RWPE2 (cell line): Measurements from ENCODE around the gene CDKN2B-AS1.

ENCODE experiments used
- ATAC-seq: fragments of 200-7000 bp; cut with Tn5 transposase; 3 replicates; pipeline ENCODE4 v1.9.1; 2021; ENCODE audit warnings: low read depth
- DNase-seq: peaks from one replicate; pipeline ENCODE4 v3.0.0-alpha.2; 2020; ENCODE audit warnings: low spot score
- H3K27ac ChIP-seq: fragments of 450-650 bp; 2 replicates; pipeline ENCODE4 v1.5.1; 2017; ENCODE audit warnings: mild to moderate bottlenecking; ENCODE audit not compliant: poor library complexity, severe bottlenecking
- H3K27me3 ChIP-seq: fragments of 250-450 bp; sonication (Bioruptor Pico); 2 replicates; pipeline ENCODE4 v1.5.1; 2021; ENCODE audit warnings: mild to moderate bottlenecking, moderate library complexity; ENCODE audit not compliant: insufficient read depth, poor library complexity, severe bottlenecking
- H3K36me3 ChIP-seq: fragments of 250-450 bp; sonication (Bioruptor Pico); 2 replicates; pipeline ENCODE4 v1.5.1; 2020; ENCODE audit warnings: low read depth, mild to moderate bottlenecking, moderate library complexity
- H3K4me1 ChIP-seq: fragments of 250-450 bp; sonication (Bioruptor Pico); 2 replicates; pipeline ENCODE4 v1.5.1; 2021; ENCODE audit warnings: mild to moderate bottlenecking, moderate library complexity; ENCODE audit not compliant: insufficient read depth, poor library complexity, severe bottlenecking
- H3K4me3 ChIP-seq: fragments of 250-450 bp; sonication (Bioruptor Pico); 2 replicates; pipeline ENCODE4 v1.5.1; 2021; ENCODE audit warnings: mild to moderate bottlenecking, moderate library complexity; ENCODE audit not compliant: severe bottlenecking
- H3K9me3 ChIP-seq: fragments of 250-450 bp; sonication (Bioruptor Pico); 2 replicates; pipeline ENCODE4 v1.5.1; 2021; ENCODE audit warnings: mild to moderate bottlenecking, moderate library complexity; ENCODE audit not compliant: severe bottlenecking
- CTCF ChIP-seq: fragments of 450-650 bp; IDR thresholded peaks from one replicate; pipeline ENCODE4 v1.5.1; 2017; ENCODE audit warnings: mild to moderate bottlenecking, moderate library complexity; ENCODE audit not compliant: poor library complexity, severe bottlenecking

The CDKN2B-AS1 gene

GRCh38 chr9:21996858-21997257, 2.3 kb downstream of the CDKN2B-AS1 start:
- peaks cover 28% of the 10 kb centered on the region for H3K4me1 ChIP-seq
- H3K36me3 ChIP-seq: peaks cover 28% of the 10 kb centered on the region
- TF ChIP-seq CTCF: no peak
- no peaks in the 10 kb centered on the region for H3K9me3 ChIP-seq
- no peak for DNase-seq
- H3K27me3 ChIP-seq: no peaks in the 10 kb centered on the region
- no peak overlapping the region for H3K27ac ChIP-seq
- ATAC-seq: no peak
- no peak overlapping the region for H3K4me3 ChIP-seq

GRCh38 chr9:21997480-21997879, 2.9 kb downstream of the CDKN2B-AS1 start:
- TF ChIP-seq CTCF: no peak
- ATAC-seq: no peak
- no peaks in the 10 kb centered on the region for H3K27me3 ChIP-seq

GRCh38 chr9:21998026-21998425, 3.4 kb downstream of the CDKN2B-AS1 start:
- H3K9me3 ChIP-seq: no peaks in the 10 kb centered on the region
- H3K27ac ChIP-seq: no peak overlapping the region
- ATAC-seq (no peak), DNase-seq (no peak)
- H3K36me3 ChIP-seq: peaks cover 18% of the 10 kb centered on the region
- no peaks in the 10 kb centered on the region for H3K27me3 ChIP-seq
- peaks cover 31% of the 10 kb centered on the region for H3K4me1 ChIP-seq
- TF ChIP-seq CTCF: no peak
- H3K4me3 ChIP-seq: no peak overlapping the region

More at GRCh38 chr9:21997480-21997879, 2.9 kb downstream of the CDKN2B-AS1 start:
- H3K4me3 ChIP-seq: no peak overlapping the region
- peaks cover 22% of the 10 kb centered on the region for H3K36me3 ChIP-seq
- no peaks in the 10 kb centered on the region for H3K9me3 ChIP-seq
- H3K4me1 ChIP-seq: peaks cover 31% of the 10 kb centered on the region
- no peak overlapping the region for H3K27ac ChIP-seq
- no peak for DNase-seq

- peaks cover 31% of the 10 kb centered on the region for H3K4me1 ChIP-seq
- no peaks in the 10 kb centered on the region for H3K27me3 ChIP-seq
- no peak overlapping the region for H3K27ac ChIP-seq
- ATAC-seq (no peak), DNase-seq (no peak)
- no peak overlapping the region for H3K4me3 ChIP-seq
- H3K36me3 ChIP-seq: peaks cover 43% of the 10 kb centered on the region
- no peaks in the 10 kb centered on the region for H3K9me3 ChIP-seq
- TF ChIP-seq CTCF: no peak
Measured at GRCh38 chr9:22002038-22002437, 7.4 kb downstream of the CDKN2B-AS1 start.

- DNase-seq (no peak), ATAC-seq (no peak)
- Histone ChIP-seq H3K4me3 (no peak overlapping the region), H3K27ac (peak overlapping the region; percentile 18), H3K27me3 (no peaks in the 10 kb centered on the region), H3K36me3 (peaks cover 32% of the 10 kb centered on the region), H3K9me3 (no peaks in the 10 kb centered on the region), H3K4me1 (peaks cover 33% of the 10 kb centered on the region)
- TF ChIP-seq CTCF: no peak
Measured at GRCh38 chr9:22005021-22005701, 10.6 kb downstream of the CDKN2B-AS1 start.
